Naive B cell (primary cell): ENCODE measurements around the gene AMT. TPM values are rescaled to one million over a fixed set of nuclear protein-coding genes. Genes with fewer than 3 reads are reported as not detected.
"Not testable (repeated sequence)": the region's sequence is repeated elsewhere in the genome, so short reads cannot be mapped to it uniquely, and the experiment has no call there.

Experiments used
- ATAC-seq, 2 donors: fragments of 150-1000 bp; cut with Tn5 transposase; 2 replicates each; pipeline ENCODE4 v1.10.0; 2021; ENCODE audit warnings: low read depth in 2 of 2, mild to moderate bottlenecking in 2 of 2, moderate library complexity in 2 of 2
- DNase-seq: peaks from one replicate; pipeline ENCODE4 v3.0.0; 2022
- H3K27ac Mint-ChIP-seq, 6 donors: one replicate each; pipeline ENCODE4 v1.8.0; 2020 to 2022; ENCODE audit warnings: mild to moderate bottlenecking in 6 of 6, mixed read lengths in 6 of 6, moderate library complexity in 5 of 6, inconsistent platforms in 2 of 6
- H3K27me3 Mint-ChIP-seq, 3 donors: one replicate each; pipeline ENCODE4 v1.8.0; 2021 to 2022; ENCODE audit warnings: mixed read lengths in 3 of 3, mild to moderate bottlenecking in 1 of 3
- H3K36me3 Mint-ChIP-seq, 2 donors: one replicate each; pipeline ENCODE4 v1.8.0; 2020 to 2022; ENCODE audit warnings: mixed read lengths in 2 of 2, inconsistent platforms in 1 of 2, mild to moderate bottlenecking in 1 of 2
- H3K4me1 Mint-ChIP-seq, 3 donors: one replicate each; pipeline ENCODE4 v1.8.0; 2020 to 2022; ENCODE audit warnings: mixed read lengths in 3 of 3, inconsistent platforms in 1 of 3, mild to moderate bottlenecking in 1 of 3, moderate library complexity in 1 of 3
- H3K4me3 Mint-ChIP-seq, 8 donors: one replicate each; pipeline ENCODE4 v1.8.0; 2020 to 2022; ENCODE audit warnings: mild to moderate bottlenecking in 8 of 8, mixed read lengths in 8 of 8, moderate library complexity in 8 of 8, inconsistent platforms in 2 of 8
- H3K9me3 Mint-ChIP-seq, 7 donors: one replicate each; pipeline ENCODE4 v1.8.0; 2020 to 2022; ENCODE audit warnings: mixed read lengths in 7 of 7, mild to moderate bottlenecking in 5 of 7, inconsistent platforms in 2 of 7, moderate library complexity in 1 of 7
- polyA plus RNA-seq, 6 donors: library from polyadenylated mRNA; unstranded; fragments of 300-500 nt; fragmentation: Illumina TruSeq; gene quantifications; one replicate each; pipeline ENCODE4 v1.2.3, GENCODE V29; 2021; ENCODE audit warnings: low read depth in 6 of 6

The AMT gene
- polyA plus RNA-seq, 6 donors from 2014 or later, result 0.25 to 4.8 (median 1.2) TPM

GRCh38 chr3:49397470-49397869 lies 24.8 kb downstream of the AMT start:
- no peaks in the 10 kb centered on the region for H3K9me3 Mint-ChIP-seq
- H3K4me1 Mint-ChIP-seq, result peaks cover 43 to 93% (median 80%) of the 10 kb centered on the region in 3 donors
- H3K36me3 Mint-ChIP-seq, result peaks cover 0 to 14% of the 10 kb centered on the region in 2 donors
- peak; percentile 13 for DNase-seq
- H3K27me3 Mint-ChIP-seq, result no peaks in the 10 kb centered on the region
- peak; percentile 73 to 74 for ATAC-seq
- peak overlapping the region in 5 of 8 donors; percentile 8 to 78 (median 44) for H3K4me3 Mint-ChIP-seq
- H3K27ac Mint-ChIP-seq, result peak overlapping the region in 5 of 6 donors; percentile 22 to 94 (median 82)

GRCh38 chr3:49391310-49391709 lies 31.0 kb downstream of the AMT start:
- not testable (repeated sequence) for DNase-seq, H3K27me3 Mint-ChIP-seq, ATAC-seq, H3K9me3 Mint-ChIP-seq
- H3K4me3 Mint-ChIP-seq, result peak overlapping the region in 1 of 8 donors; percentile 35
- peaks cover 41 to 82% (median 59%) of the 10 kb centered on the region in 3 donors for H3K4me1 Mint-ChIP-seq
- H3K27ac Mint-ChIP-seq, result peak overlapping the region in 1 of 6 donors; percentile 51
- peaks cover 0 to 12% of the 10 kb centered on the region in 2 donors for H3K36me3 Mint-ChIP-seq

GRCh38 chr3:49389297-49389696 lies 33.0 kb downstream of the AMT start:
- no peak for DNase-seq
- ATAC-seq, result no peak
- Mint-ChIP-seq H3K27me3 (no peaks in the 10 kb centered on the region), H3K4me1 (peaks cover 37 to 81% (median 53%) of the 10 kb centered on the region in 3 donors), H3K4me3 (no peak overlapping the region), H3K27ac (peak overlapping the region in 3 of 6 donors; percentile 32 to 87 (median 82)), H3K9me3 (no peaks in the 10 kb centered on the region), H3K36me3 (peaks cover 0 to 8% of the 10 kb centered on the region in 2 donors)

- Mint-ChIP-seq H3K36me3 (peaks cover 0 to 8% of the 10 kb centered on the region in 2 donors), H3K27me3 (no peaks in the 10 kb centered on the region), H3K4me1 (peaks cover 40 to 81% (median 58%) of the 10 kb centered on the region in 3 donors), H3K27ac (peak overlapping the region in 3 of 6 donors; percentile 26 to 82 (median 54)), H3K9me3 (no peaks in the 10 kb centered on the region), H3K4me3 (peak overlapping the region in 2 of 8 donors; percentile 19 to 35)
- ATAC-seq, result no peak
- no peak for DNase-seq
Measured at GRCh38 chr3:49388289-49388820, 33.9 kb downstream of the AMT start.

- peaks cover 0 to 8% of the 10 kb centered on the region in 2 donors for H3K36me3 Mint-ChIP-seq
- no peaks in the 10 kb centered on the region for H3K27me3 Mint-ChIP-seq
- H3K4me1 Mint-ChIP-seq, result peaks cover 39 to 81% (median 58%) of the 10 kb centered on the region in 3 donors
- ATAC-seq (no peak), DNase-seq (no peak)
- H3K27ac Mint-ChIP-seq, result peak overlapping the region in 4 of 6 donors; percentile 26 to 82 (median 60)
- H3K9me3 Mint-ChIP-seq, result no peaks in the 10 kb centered on the region
- H3K4me3 Mint-ChIP-seq, result peak overlapping the region in 2 of 8 donors; percentile 35 to 51
Measured at GRCh38 chr3:49387721-49388120, 34.6 kb downstream of the AMT start.

- Mint-ChIP-seq H3K4me1 (peaks cover 35 to 78% (median 59%) of the 10 kb centered on the region in 3 donors), H3K27me3 (no peaks in the 10 kb centered on the region), H3K4me3 (peak overlapping the region in 7 of 8 donors; percentile 6 to 78 (median 58)), H3K27ac (peak overlapping the region in 5 of 6 donors; percentile 31 to 86 (median 78)), H3K36me3 (peaks cover 0 to 8% of the 10 kb centered on the region in 2 donors), H3K9me3 (no peaks in the 10 kb centered on the region)
- ATAC-seq (peak; percentile 72 to 73), DNase-seq (peak; percentile 12)
Measured at GRCh38 chr3:49386056-49386756, 36.1 kb downstream of the AMT start.

GRCh38 chr3:49385617-49386016 lies 36.7 kb downstream of the AMT start:
- ATAC-seq, result no peak
- Mint-ChIP-seq H3K4me1 (peaks cover 35 to 80% (median 59%) of the 10 kb centered on the region in 3 donors), H3K36me3 (peaks cover 0 to 8% of the 10 kb centered on the region in 2 donors), H3K27ac (peak overlapping the region in 5 of 6 donors; percentile 6 to 86 (median 70)), H3K4me3 (peak overlapping the region in 6 of 8 donors; percentile 6 to 78 (median 55)), H3K9me3 (no peaks in the 10 kb centered on the region), H3K27me3 (no peaks in the 10 kb centered on the region)
- no peak for DNase-seq

GRCh38 chr3:49383387-49383786 lies 38.9 kb downstream of the AMT start:
- peak overlapping the region in 2 of 8 donors; percentile 9 to 72 for H3K4me3 Mint-ChIP-seq
- peaks cover 41 to 83% (median 69%) of the 10 kb centered on the region in 3 donors for H3K4me1 Mint-ChIP-seq
- H3K36me3 Mint-ChIP-seq, result peaks cover 4 to 11% of the 10 kb centered on the region in 2 donors
- ATAC-seq (no peak), DNase-seq (no peak)
- H3K27ac Mint-ChIP-seq, result peak overlapping the region in 4 of 6 donors; percentile 75 to 92 (median 82)
- no peaks in the 10 kb centered on the region for H3K27me3 Mint-ChIP-seq
- peaks cover 0 to 3% (median 0%) of the 10 kb centered on the region in 7 donors for H3K9me3 Mint-ChIP-seq

GRCh38 chr3:49378249-49378895 lies 43.9 kb downstream of the AMT start:
- Mint-ChIP-seq H3K9me3 (peaks cover 0 to 5% (median 2%) of the 10 kb centered on the region in 7 donors), H3K27me3 (no peaks in the 10 kb centered on the region), H3K27ac (peak overlapping the region in 3 of 6 donors; percentile 60 to 86 (median 84)), H3K4me3 (peak overlapping the region in 4 of 8 donors; percentile 9 to 47 (median 32)), H3K4me1 (peaks cover 29 to 82% (median 53%) of the 10 kb centered on the region in 3 donors), H3K36me3 (peaks cover 10 to 13% of the 10 kb centered on the region in 2 donors)
- DNase-seq (no peak), ATAC-seq (no peak)

GRCh38 chr3:49377483-49377882 lies 44.8 kb downstream of the AMT start:
- peak overlapping the region in 2 of 6 donors; percentile 60 to 65 for H3K27ac Mint-ChIP-seq
- H3K9me3 Mint-ChIP-seq, result peaks cover 0 to 5% (median 2%) of the 10 kb centered on the region in 7 donors

GRCh38 chr3:49371946-49372345 lies 50.3 kb downstream of the AMT start:
- Mint-ChIP-seq H3K9me3 (no peaks in the 10 kb centered on the region), H3K27ac (peak overlapping the region in 2 of 6 donors; percentile 37 to 68), H3K27me3 (no peaks in the 10 kb centered on the region), H3K4me3 (no peak overlapping the region), H3K36me3 (peaks cover 5 to 8% of the 10 kb centered on the region in 2 donors), H3K4me1 (peaks cover 20 to 57% (median 28%) of the 10 kb centered on the region in 3 donors)
- DNase-seq, result no peak
- ATAC-seq, result no peak

More at GRCh38 chr3:49377483-49377882, 44.8 kb downstream of the AMT start:
- H3K27me3 Mint-ChIP-seq, result no peaks in the 10 kb centered on the region
- peaks cover 10 to 14% of the 10 kb centered on the region in 2 donors for H3K36me3 Mint-ChIP-seq
- no peak for DNase-seq
- H3K4me1 Mint-ChIP-seq, result peaks cover 35 to 82% (median 50%) of the 10 kb centered on the region in 3 donors
- ATAC-seq, result peak; percentile 32 to 42
- H3K4me3 Mint-ChIP-seq, result peak overlapping the region in 1 of 8 donors; percentile 39

- peaks cover 5 to 14% of the 10 kb centered on the region in 2 donors for H3K36me3 Mint-ChIP-seq
- peaks cover 20 to 47% (median 23%) of the 10 kb centered on the region in 3 donors for H3K4me1 Mint-ChIP-seq
- no peak for ATAC-seq
- DNase-seq, result no peak
- H3K27me3 Mint-ChIP-seq, result no peaks in the 10 kb centered on the region
- no peaks in the 10 kb centered on the region for H3K9me3 Mint-ChIP-seq
- peak overlapping the region in 5 of 6 donors; percentile 3 to 76 (median 68) for H3K27ac Mint-ChIP-seq
- no peak overlapping the region for H3K4me3 Mint-ChIP-seq
Measured at GRCh38 chr3:49370585-49371290, 51.5 kb downstream of the AMT start.
